Stomach (tissue), 9 donors: ENCODE data around the gene CTSC. TPM values are rescaled to one million over a fixed set of nuclear protein-coding genes. Genes with fewer than 3 reads are reported as not detected.

Experiments used
- DNase-seq, 2 donors: peaks; one replicate each; pipeline versions ENCODE4 v3.0.0 to v3.0.0-alpha.2; 2013 to 2019
- H3K27ac ChIP-seq, 5 donors: fragments of 200-600 bp in 4 of 5; sonication (generic) in 4 of 5; one replicate each; pipeline ENCODE4 v1.5.1; 2013 to 2019; ENCODE audit warnings: mild to moderate bottlenecking in 1 of 5, moderate library complexity in 1 of 5
- H3K27me3 ChIP-seq, 3 donors: fragments of 200-600 bp; sonication (generic); one replicate each; pipeline ENCODE4 v1.5.1; 2017 to 2019; ENCODE audit warnings: mixed run types in 1 of 3
- H3K36me3 ChIP-seq, 4 donors: fragments of 200-600 bp; sonication (generic); 1 replicate in 3 of 4; 2 replicates in 1 of 4; pipeline ENCODE4 v1.5.1; 2016 to 2019
- H3K4me1 ChIP-seq, 4 donors: fragments of 200-600 bp; sonication (generic); one replicate each; pipeline ENCODE4 v1.5.1; 2016 to 2019
- H3K4me3 ChIP-seq, 4 donors: fragments of 200-600 bp; sonication (generic) in 3 of 4; one replicate each; pipeline ENCODE4 v1.5.1; 2016 to 2019; ENCODE audit warnings: mild to moderate bottlenecking in 1 of 4
- H3K9me3 ChIP-seq, 4 donors: fragments of 200-600 bp; sonication (generic); one replicate each; pipeline ENCODE4 v1.5.1; 2016 to 2019
- EP300 ChIP-seq: sonication (generic); formaldehyde crosslinking; IDR thresholded peaks from one replicate; pipeline ENCODE4 v1.6.1; 2017; ENCODE audit warnings: antibody characterized with exemption
- POLR2A ChIP-seq, 4 donors: fragments of 450-650 bp; IDR thresholded peaks; one replicate each; pipeline ENCODE4 v1.6.1; 2016; ENCODE audit warnings: antibody characterized with exemption in 4 of 4, control low read depth in 2 of 4, mild to moderate bottlenecking in 1 of 4, moderate library complexity in 1 of 4
- POLR2AphosphoS5 ChIP-seq, 3 donors: sonication (generic); formaldehyde crosslinking; IDR thresholded peaks; one replicate each; pipeline ENCODE4 v1.6.1; 2016; ENCODE audit warnings: antibody characterized with exemption in 3 of 3
- WGBS, 5 donors: extraction: QIAGEN DNeasy Blood & Tissue Kit in 3 of 5; methylation state at CpG; one replicate each; pipeline versions ENCODE4 v1.1.5 to v1.1.7; 2013 to 2018; 5-methylcytosine and 5-hydroxymethylcytosine counted together
- intact Hi-C: fragments of 100-400 bp; cut with DNase I; formaldehyde crosslinking; loops from one replicate; pipeline ENCODE4 v1.15.1; 2023; ENCODE audit warnings: low total_unique reads
- polyA plus RNA-seq, 3 donors: library from polyadenylated mRNA; stranded (reverse); fragments of 200-250 nt; gene quantifications; one replicate each; pipeline ENCODE4 v1.2.3, GENCODE V29; 2013
- total RNA-seq, 5 donors: library from RNA; depleted of rRNA; stranded (reverse); fragments of >200 nt; gene quantifications; one replicate each; pipeline versions ENCODE4 v1.1.0 to v1.2.3, GENCODE V29; 2014 to 2016
- TF ChIP-seq, protein P1 (sequence below), 7 experiments: fragments of 450-650 bp in 4 of 7; fragments of 200-600 bp in 3 of 7; sonication (generic) in 3 of 7; IDR thresholded peaks; one replicate each; pipeline ENCODE4 v1.5.1; 2016 to 2019; ENCODE audit warnings: antibody characterized with exemption in 7 of 7, control low read depth in 2 of 7, mild to moderate bottlenecking in 1 of 7
- donor health status: healthy with polysubstance abuse.
- donor health status: Bipolar disorder and iron deficiency.
- donor health status: healthy.

Gene CTSC
- total and polyA plus RNA-seq, 8 donors = 6.2 to 127 (median 36.3) TPM

DNA sequence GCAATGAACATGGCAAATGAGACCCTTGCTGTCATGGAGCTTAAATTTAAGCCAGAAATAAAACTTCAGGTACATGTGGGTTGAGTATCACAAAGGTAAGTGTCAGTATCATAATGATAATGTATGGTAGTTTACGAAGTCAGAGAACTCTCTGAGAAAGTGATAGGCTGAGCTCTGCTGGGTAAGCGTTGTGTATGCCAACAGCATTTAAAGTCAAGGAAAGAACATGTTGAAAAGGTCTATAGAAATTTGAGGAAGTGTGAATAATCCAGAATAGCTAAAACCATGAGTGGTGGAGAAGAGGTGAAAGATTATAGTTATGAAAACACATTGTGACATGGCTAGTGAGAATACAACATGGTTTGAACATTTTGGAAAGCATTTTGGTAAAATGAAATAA is 17.4 kb upstream of the CTSC start:
- intact Hi-C loops = no loop called here
- Histone ChIP-seq H3K36me3 (no peaks in the 10 kb centered on the region), H3K9me3 (no peaks in the 10 kb centered on the region), H3K27ac (peak overlapping the region in 1 of 5 donors; percentile 33), H3K4me1 (peaks cover 0 to 10% (median 0%) of the 10 kb centered on the region in 4 donors), H3K4me3 (no peak overlapping the region), H3K27me3 (no peaks in the 10 kb centered on the region)
- no peak for DNase-seq
- TF ChIP-seq EP300 (no peak), POLR2A (IDR thresholded peaks at IDR 0.05) (no peak), POLR2AphosphoS5 (IDR thresholded peaks at IDR 0.05) (no peak)
- TF ChIP-seq, protein P1, sequence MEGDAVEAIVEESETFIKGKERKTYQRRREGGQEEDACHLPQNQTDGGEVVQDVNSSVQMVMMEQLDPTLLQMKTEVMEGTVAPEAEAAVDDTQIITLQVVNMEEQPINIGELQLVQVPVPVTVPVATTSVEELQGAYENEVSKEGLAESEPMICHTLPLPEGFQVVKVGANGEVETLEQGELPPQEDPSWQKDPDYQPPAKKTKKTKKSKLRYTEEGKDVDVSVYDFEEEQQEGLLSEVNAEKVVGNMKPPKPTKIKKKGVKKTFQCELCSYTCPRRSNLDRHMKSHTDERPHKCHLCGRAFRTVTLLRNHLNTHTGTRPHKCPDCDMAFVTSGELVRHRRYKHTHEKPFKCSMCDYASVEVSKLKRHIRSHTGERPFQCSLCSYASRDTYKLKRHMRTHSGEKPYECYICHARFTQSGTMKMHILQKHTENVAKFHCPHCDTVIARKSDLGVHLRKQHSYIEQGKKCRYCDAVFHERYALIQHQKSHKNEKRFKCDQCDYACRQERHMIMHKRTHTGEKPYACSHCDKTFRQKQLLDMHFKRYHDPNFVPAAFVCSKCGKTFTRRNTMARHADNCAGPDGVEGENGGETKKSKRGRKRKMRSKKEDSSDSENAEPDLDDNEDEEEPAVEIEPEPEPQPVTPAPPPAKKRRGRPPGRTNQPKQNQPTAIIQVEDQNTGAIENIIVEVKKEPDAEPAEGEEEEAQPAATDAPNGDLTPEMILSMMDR (IDR thresholded peaks at IDR 0.05) = no peak
- 72 to 81% (median 78%) methylated on average over 2 of the region's 2 CpGs for WGBS, 5 donors

DNA sequence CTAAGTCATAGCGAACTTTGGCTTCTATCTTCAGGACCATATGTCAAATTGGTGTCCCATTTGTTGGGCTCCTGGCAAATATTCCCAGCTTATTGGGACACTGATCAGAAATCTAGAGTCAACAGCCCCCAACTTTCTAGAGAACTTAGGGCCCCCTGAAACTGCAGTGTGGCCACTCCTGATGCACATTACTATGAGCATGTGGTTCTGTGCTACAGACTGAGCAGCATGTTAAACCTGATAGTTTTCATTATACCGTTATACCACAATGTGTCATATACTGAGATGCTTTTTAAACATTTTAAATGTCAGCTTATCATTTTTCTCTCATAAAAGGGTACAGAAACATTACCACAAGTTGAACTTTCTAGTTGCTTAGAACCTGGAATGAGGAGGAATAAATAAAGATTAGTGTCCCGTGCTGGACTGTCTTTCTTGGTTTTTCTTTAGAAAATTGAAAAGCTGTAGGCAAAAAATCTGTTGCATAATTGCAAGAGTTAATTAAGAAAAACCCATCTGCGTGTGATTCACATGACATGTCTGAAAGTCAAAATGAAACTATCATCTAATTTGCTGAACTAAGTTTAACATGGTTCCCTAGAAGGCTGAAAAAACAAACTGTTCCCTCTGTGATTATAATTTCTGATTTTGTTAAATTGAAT is 16.4 kb upstream of the CTSC start:
- intact Hi-C loops = no loop called here
- TF ChIP-seq POLR2A (IDR thresholded peaks at IDR 0.05) (no peak), POLR2AphosphoS5 (IDR thresholded peaks at IDR 0.05) (no peak)
- no peak for DNase-seq
- H3K27me3 ChIP-seq = no peaks in the 10 kb centered on the region
- H3K36me3 ChIP-seq = no peaks in the 10 kb centered on the region
- no peaks in the 10 kb centered on the region for H3K9me3 ChIP-seq
- WGBS, 5 donors = 53 to 73% (median 61%) methylated on average over 4 of the region's 4 CpGs
- H3K27ac ChIP-seq = peak overlapping the region in 1 of 5 donors; percentile 33
- peaks cover 0 to 6% (median 0%) of the 10 kb centered on the region in 4 donors for H3K4me1 ChIP-seq
- H3K4me3 ChIP-seq = no peak overlapping the region

DNA sequence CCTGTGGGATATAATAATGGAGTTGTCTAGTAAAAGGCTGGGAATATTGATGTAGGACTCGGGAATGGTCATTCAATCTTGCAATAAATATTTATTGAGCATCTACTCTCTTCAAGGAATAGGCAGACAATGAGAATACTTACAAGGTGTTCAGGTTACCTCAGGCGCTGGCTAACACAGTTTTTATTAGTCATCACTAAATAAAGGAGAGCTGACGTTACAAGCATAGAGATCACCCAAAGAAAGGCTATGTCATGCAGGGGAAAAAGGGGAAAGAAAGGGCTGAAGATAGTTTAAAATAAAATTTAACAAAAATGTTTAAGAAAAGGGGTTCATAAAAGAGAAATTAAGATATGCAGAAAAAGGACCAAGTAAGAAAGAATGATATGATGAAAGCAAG is 15.8 kb upstream of the CTSC start:
- no peaks in the 10 kb centered on the region for H3K36me3 ChIP-seq
- no peaks in the 10 kb centered on the region for H3K9me3 ChIP-seq
- intact Hi-C loops = no loop called here
- H3K4me3 ChIP-seq = no peak overlapping the region
- peaks cover 0 to 6% (median 0%) of the 10 kb centered on the region in 4 donors for H3K4me1 ChIP-seq
- no peaks in the 10 kb centered on the region for H3K27me3 ChIP-seq
- 78 to 93% (median 90%) methylated on average over 3 of the region's 3 CpGs for WGBS, 5 donors
- no peak for DNase-seq
- H3K27ac ChIP-seq = no peak overlapping the region
- TF ChIP-seq POLR2AphosphoS5 (IDR thresholded peaks at IDR 0.05) = no peak
- TF ChIP-seq POLR2A (IDR thresholded peaks at IDR 0.05) = no peak
- TF ChIP-seq, protein P1 (IDR thresholded peaks at IDR 0.05) = no peak
- no peak for TF ChIP-seq EP300

DNA sequence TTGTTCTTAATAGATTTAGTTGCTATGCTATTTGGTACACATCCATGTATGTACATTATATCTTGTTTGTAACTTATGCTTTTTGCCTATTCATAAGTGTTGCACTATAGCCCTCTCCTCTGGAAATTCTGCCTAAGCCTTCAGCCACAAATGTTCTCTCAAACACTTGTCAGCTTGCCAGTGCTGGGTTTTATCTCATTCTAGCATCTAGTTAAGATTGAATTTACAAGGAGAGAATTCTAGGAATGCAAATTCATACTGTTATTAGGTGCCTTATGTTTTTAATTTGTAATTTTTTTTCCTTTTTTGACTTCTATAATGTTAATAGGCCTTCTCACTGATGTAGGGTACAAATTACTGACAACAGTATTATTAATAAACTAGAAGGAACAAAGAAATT is 14.6 kb upstream of the CTSC start:
- Histone ChIP-seq H3K4me1 (peaks cover 0 to 6% (median 0%) of the 10 kb centered on the region in 4 donors), H3K4me3 (no peak overlapping the region), H3K9me3 (no peaks in the 10 kb centered on the region), H3K27me3 (no peaks in the 10 kb centered on the region), H3K27ac (no peak overlapping the region), H3K36me3 (no peaks in the 10 kb centered on the region)
- peak in 1 of 2 donors; percentile 25 for DNase-seq
- TF ChIP-seq, protein P1 (IDR thresholded peaks at IDR 0.05) = no peak
- TF ChIP-seq POLR2A (IDR thresholded peaks at IDR 0.05) = no peak
- TF ChIP-seq POLR2AphosphoS5 (IDR thresholded peaks at IDR 0.05) = no peak
- no peak for TF ChIP-seq EP300
- intact Hi-C loops = no loop called here

DNA sequence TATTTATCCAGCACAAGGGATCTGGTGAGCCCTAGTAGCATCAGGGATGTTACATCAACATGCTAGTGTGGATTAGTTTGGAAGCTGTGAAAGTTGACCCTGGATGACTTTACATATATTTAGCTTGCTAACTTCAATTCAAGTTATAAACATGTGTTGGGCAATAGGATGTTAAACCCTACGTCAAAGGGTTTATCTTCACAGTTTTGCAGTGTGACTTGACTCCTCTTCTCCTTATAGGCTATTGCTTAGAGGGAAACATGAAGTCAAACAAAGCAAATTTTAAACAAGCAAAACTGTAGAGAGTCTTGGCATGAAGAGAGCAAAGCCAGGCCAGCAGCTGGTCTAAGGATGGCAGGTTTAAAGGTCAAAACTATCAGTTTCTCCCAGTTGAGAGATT is 11.3 kb upstream of the CTSC start:
- DNase-seq = no peak
- Histone ChIP-seq H3K36me3 (no peaks in the 10 kb centered on the region), H3K9me3 (no peaks in the 10 kb centered on the region), H3K4me3 (no peak overlapping the region), H3K4me1 (peaks cover 0 to 6% (median 0%) of the 10 kb centered on the region in 4 donors), H3K27ac (no peak overlapping the region), H3K27me3 (no peaks in the 10 kb centered on the region)
- intact Hi-C loops = no loop called here
- TF ChIP-seq POLR2A (IDR thresholded peaks at IDR 0.05) = no peak
- TF ChIP-seq, protein P1 (IDR thresholded peaks at IDR 0.05) = no peak
- TF ChIP-seq EP300 = no peak
- TF ChIP-seq POLR2AphosphoS5 (IDR thresholded peaks at IDR 0.05) = no peak
- WGBS, 5 donors = 38 to 50% (median 43%) methylated on average over 1 of the region's 1 CpG
